NCI-H2107 treated with DMSO at 0.1 percent for 48 hours (cell line): ENCODE data around the gene NIT1.

Experiments
- DNase-seq: peaks from one replicate; lab custom pipeline; 2025; ENCODE audit not compliant: unreplicated experiment; lab: John Stamatoyannopoulos, UW

Gene NIT1

DNA sequence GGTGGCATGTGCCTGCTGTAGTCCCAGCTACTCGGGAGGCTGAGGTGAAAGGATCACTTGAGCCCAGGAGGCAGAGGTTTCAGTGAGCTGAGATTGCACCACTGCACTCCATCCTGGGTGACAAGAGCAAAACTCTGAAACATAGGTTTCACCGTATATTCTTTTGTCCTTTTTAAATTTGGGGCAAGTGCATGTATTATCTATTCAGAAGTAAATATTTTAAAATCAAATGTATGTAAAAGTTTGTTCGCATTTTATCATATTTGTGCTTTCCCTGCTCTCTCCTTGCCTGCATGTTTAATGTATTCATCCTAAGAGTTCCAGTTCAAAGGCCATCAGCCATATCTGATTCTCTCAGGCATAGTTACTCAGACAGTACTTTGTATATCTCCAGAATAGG lies 27.9 kb downstream of the NIT1 start:
- DNase-seq, result no peak

GRCh38 chr1:161153176-161153575 lies 35.3 kb downstream of the NIT1 start:
- DNase-seq, result no peak

- peak; percentile 90 for DNase-seq
Measured at GRCh38 chr1:161153682-161154337, 35.9 kb downstream of the NIT1 start, which contains the start of gene UFC1. TSS of gene UFC1 (plus strand) at chr1:161153978. CDS start at chr1:161153998, 20 bp downstream.

GRCh38 chr1:161157867-161158266 lies 40.0 kb downstream of the NIT1 start:
- no peak for DNase-seq

DNA sequence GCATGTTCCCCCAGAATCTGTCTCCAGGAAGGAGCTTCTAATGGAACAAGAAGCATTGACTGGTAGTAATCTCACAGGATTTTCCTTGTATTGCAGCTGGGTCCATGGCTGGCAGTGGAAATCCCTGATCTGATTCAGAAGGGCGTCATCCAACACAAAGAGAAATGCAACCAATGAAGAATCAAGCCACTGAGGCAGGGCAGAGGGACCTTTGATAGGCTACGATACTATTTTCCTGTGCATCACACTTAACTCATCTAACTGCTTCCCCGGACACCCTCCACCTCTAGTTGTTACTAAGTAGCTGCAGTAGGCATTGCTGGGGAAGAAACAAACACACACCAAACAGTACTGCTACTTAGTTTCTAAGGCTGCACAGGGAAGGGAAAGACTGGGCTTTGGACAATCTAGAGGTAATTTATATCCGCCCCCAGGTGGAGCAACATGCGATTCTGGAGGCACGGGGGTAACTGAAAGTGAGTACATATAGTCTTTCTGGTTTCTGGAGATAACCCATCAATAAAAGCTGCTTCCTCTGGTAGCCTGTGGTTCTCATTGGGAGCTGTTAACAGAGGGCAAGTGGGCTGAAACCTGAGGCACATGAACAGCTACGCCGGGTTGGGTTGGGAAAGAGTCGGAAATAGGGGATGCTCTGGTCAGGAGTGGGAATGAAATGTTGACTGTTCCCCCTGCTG lies 40.6 kb downstream of the NIT1 start:
- no peak for DNase-seq

DNA sequence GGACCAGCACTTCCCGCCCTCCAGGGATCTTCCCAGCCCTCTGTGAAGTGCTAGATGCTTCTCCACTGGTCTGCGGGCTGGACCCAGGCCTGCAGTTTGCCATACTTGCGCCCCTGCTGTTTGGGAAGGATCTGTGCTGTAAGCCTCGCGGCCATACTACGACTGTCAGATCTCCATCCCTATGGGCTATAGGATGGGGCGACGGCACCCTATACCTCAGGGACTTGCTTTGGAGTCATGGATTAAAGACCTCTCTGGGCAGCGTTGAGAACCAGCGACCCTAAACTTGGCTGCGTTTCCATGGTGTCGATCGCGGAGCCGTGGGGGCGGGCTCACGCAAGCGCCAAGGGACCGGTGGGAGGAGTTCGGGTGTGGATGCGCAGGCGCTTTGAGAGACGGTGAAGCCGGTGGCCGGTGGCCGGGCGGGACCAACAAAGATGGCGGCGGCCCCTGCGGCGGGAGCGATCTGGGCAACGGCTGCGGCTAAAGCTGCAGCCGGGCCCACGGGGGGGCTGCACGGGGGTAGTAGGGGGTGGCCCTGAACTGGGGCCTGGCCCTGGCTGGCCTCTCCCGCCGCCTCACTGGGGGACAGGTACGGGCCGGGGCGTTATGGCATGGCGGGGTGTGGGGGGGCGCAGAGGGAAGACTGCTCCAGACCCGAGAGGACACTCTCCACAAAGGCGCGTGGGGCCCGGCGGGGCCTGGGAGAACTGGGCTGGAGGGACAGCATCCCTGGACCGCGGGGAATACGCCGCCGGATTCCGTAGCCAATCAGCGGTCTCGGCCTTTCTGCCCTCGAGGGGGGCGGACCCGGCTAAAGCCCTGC lies 41.4 kb downstream of the NIT1 start, which contains the start of gene USP21:
Gene USP21, plus strand, starts transcription at position 414 of the 826 bp plus-strand sequence. CDS start 1,141 bp downstream, outside the sequence.
- peak; percentile 91 for DNase-seq

GRCh38 chr1:161159913-161160243 lies 42.0 kb downstream of the NIT1 start:
- DNase-seq, result no peak

DNA sequence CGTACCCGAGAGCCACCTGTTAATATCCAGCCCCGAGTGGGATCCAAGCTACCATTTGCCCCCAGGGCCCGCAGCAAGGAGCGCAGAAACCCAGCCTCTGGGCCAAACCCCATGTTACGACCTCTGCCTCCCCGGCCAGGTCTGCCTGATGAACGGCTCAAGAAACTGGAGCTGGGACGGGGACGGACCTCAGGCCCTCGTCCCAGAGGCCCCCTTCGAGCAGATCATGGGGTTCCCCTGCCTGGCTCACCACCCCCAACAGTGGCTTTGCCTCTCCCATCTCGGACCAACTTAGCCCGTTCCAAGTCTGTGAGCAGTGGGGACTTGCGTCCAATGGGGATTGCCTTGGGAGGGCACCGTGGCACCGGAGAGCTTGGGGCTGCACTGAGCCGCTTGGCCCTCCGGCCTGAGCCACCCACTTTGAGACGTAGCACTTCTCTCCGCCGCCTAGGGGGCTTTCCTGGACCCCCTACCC lies 42.8 kb downstream of the NIT1 start:
- DNase-seq, result no peak

DNA sequence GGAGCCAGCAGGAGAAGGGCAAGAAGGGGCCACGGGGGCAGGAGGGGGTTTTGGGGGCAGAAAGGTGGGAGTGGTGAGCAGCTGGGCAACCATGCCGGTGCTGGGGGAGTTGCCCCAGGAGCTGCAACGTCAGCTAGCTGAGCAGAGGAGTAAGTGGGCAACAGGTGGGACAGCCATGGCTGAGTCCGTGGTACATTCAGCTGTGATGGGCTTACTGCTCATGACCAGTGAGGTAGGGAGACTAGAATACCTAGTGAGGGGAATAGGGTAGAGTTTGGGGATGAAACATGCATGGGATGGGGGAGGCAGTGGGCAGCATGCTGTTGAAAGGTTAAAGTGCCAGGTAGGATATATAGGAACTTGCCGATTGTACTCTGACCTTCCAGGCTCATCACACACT lies 43.7 kb downstream of the NIT1 start:
- DNase-seq, result no peak

DNA sequence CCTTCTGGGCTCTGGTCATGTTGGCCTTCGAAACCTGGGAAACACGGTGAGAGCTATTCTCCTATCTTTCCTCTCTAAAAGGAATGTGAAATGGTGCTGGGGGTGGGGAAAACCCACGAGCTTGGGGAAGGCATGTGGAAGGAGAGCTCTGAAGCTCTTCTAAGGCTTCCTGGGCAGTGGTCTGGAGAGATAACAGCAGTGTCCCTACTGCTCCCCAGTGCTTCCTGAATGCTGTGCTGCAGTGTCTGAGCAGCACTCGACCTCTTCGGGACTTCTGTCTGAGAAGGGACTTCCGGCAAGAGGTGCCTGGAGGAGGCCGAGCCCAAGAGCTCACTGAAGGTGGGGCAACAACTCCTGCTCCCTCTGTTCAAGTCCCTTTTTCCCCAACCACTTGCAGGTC lies 44.1 kb downstream of the NIT1 start:
- DNase-seq, result no peak

DNA sequence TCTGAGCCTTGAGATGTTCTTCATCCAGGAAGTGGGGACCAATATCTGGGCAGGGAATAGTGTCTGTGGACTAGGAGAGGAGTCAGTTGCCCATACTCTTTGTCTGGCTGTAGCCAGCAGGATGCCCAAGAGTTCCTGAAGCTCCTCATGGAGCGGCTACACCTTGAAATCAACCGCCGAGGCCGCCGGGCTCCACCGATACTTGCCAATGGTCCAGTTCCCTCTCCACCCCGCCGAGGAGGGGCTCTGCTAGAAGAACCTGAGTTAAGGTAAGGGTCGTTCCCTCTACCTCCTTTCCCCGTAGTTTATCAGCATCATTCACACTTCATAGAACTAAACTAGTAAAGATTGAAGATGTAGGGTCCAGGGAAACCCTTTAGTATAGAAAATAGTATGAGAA lies 44.9 kb downstream of the NIT1 start:
- no peak for DNase-seq

- DNase-seq, result no peak
Measured at GRCh38 chr1:161163793-161164192, 45.9 kb downstream of the NIT1 start.

DNA sequence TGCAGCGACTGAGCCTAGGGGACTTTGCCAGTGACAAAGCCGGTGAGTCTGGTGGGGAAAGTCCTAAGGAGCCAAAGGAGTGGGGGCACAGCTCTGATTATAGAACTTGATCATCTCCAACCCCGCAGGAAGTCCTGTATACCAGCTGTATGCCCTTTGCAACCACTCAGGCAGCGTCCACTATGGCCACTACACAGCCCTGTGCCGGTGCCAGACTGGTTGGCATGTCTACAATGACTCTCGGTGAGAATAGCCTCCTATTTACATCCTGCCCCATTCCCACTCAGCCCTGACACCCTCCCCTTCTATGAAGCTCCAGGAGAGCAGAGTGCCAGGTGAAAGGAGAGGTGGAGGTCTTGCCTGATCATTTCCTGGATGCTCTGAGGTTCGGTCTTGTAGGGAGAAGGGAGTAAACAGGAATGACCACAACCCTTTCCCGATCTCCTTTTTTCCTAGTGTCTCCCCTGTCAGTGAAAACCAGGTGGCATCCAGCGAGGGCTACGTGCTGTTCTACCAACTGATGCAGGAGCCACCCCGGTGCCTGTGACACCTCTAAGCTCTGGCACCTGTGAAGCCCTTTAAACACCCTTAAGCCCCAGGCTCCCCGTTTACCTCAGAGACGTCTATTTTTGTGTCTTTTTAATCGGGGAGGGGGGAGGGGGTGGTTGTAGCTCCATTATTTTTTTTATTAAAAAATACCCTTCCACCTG lies 47.2 kb downstream of the NIT1 start:
- DNase-seq, result no peak

DNA sequence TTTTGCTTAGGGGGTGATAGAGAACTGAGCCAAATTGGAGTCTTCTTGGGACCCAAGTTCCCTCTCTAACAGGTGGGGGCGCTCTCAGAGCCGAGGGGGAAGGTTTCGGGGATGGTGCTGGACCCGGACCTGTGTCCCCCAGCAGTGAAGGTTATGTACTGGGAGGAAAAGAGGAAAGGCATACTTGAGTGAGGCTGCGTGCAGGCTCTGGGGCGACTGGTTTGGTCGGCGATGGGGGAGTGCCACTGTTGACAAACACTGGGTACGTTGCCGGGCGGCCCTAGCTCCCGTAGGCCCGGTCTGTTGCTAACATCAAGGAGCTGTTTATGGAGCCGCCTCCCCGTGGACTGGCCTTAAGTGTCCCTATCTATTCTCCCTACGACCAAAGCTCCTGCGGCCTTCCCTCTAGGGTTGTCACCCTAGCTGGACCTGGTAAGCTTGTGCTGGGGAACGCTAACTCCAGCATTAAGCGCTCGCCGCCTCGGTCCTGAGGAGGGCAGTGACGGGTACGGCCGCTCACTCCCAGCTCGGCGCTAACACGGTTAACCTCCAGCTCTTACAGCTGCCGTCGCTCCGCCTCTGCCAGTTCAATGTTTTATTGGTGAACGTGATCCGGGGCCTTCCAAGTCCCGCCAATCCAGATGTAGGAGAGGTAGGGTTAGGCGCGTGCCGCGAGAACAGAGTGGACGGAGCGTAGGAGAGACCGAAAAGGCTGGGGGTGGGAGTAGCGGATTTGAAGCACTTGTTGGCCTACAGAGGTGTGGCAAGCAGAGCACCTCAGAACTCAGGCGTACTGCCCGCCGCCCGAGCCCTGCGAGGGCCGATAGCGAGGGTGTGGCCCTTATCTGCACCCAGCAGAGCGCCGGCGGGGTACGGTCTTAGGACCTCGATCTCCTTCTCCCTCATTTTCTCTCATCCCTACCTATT lies 48.1 kb downstream of the NIT1 start, which contains the start of gene PPOX:
Gene PPOX, plus strand, starts transcription at position 685 of the 927 bp plus-strand sequence. CDS start 422 bp downstream, outside the sequence.
- peak; percentile 99 for DNase-seq

DNA sequence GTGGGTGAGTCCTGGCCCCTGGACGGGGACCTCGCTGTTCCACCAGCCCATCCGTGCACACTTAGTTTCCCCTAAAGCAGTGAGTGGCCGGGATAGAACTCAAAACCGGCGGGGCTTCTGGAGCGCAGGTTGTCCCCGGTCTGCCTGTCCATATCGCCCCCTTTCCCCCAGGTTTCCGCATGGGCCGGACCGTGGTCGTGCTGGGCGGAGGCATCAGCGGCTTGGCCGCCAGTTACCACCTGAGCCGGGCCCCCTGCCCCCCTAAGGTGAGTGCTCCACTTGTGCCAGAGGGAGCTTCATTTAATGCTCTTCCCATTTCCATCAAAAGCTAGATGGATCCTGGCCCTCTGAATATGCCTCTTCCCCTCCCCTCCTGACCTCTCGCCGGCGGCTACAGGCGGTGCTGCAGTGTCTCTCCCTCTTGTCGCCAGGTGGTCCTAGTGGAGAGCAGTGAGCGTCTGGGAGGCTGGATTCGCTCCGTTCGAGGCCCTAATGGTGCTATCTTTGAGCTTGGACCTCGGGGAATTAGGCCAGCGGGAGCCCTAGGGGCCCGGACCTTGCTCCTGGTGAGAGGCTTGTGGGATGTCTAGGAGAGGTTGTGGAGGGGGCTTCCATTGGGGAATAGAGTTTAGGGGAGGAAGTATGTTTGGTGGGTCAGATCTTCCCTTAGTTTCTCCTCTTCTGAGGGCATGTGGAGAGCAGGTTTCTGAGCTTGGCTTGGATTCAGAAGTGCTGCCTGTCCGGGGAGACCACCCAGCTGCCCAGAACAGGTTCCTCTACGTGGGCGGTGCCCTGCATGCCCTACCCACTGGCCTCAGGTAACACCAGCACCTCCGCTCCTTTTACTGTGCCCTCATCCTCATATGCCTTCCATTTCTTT lies 49.0 kb downstream of the NIT1 start:
- no peak for DNase-seq

DNA sequence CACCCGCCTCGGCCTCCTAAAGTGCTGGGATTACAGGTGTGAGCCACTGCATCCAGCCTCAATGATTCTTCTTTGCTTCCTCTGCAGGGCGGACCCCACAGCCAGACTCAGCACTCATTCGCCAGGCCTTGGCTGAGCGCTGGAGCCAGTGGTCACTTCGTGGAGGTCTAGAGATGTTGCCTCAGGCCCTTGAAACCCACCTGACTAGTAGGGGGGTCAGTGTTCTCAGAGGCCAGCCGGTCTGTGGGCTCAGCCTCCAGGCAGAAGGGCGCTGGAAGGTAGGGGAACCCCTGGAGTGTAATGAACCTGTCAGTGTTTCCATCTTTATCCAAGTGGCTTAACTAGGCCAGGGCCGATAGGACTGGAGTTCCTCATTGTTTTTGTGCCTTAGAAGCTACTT lies 51.0 kb downstream of the NIT1 start:
- DNase-seq, result no peak
